HG03575 (cell line): ENCODE results near the gene MBP.
A peak's percentile ranks its signal among the peaks of the same experiment; 100 is the strongest.

Source experiments
- ATAC-seq: cut with Tn5 transposase; IDR thresholded peaks from one replicate; pipeline ENCODE4 v1.9.1; 2021; ENCODE audit not compliant: unreplicated experiment, insufficient number of reproducible peaks, low FRiP score; ENCODE audit errors: extremely low read depth

Gene MBP

DNA sequence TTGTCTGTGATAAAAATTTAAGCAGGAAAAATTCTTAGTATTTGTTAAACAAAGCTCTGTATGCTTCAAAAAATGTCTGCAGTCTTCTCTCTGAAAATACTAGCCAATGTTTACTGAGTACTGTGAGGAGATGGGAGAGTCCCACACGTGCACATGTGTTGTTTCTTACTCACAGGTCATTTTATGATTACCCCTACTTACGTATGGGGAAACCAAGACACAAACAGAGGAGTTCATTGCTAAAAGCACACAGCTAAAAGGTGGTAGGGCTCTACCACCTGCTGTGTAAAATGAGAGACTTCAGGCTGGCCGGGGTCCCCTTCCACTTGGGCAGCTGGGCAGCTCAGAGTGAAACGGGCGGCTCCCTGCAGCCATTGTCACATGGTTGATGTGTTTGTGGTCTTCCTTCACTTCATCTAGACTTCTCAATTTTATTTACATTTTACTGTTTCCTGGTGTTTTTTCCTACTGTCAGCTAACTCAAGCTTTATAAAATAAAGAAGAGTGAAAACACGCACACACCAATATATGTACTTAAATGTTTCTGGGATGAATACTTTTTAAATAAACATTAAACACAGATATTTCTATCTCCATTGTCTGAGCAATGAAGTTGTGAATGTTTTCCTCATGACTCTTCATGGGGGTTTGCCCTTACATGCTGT, 71.2 kb downstream of the MBP start:
- ATAC-seq = no peak

GRCh38 chr18:77060151-77060550, 72.4 kb downstream of the MBP start:
- no peak for ATAC-seq

- ATAC-seq = no peak
These were observed 73.2 kb downstream of the MBP start for GRCh38 chr18:77059294-77059916.

DNA sequence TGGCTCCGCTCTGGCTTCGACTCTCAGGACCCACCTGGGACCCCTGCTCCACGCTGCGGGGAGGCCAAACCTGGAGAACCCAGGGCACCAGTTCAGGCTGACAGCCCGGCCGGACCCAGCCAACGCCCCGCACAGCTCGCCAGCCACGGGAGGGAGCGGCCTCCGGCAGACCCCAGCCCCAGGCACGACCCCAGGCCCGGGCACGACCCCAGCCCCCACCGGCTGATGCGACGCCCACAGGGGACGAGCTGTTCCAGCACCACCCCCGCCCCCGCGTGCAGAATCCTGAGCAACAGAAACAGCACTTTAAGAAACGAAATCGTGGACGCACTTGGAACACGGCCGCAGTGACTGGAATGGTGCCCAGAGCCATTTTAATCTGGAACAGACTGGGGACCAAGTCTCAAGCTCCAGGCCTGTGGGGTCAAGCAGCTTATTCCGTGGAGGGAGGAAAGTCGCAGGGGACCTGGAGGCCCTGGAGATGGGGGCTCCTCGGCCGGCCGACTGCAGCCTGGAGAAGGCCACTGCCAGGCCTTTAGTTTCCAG, 74.2 kb downstream of the MBP start:
- ATAC-seq = no peak

GRCh38 chr18:77057006-77057395, 75.6 kb downstream of the MBP start:
- no peak for ATAC-seq

GRCh38 chr18:77056344-77057005, 76.1 kb downstream of the MBP start:
- no peak for ATAC-seq

- ATAC-seq = no peak
These were observed 76.9 kb downstream of the MBP start for GRCh38 chr18:77055429-77056300.

DNA sequence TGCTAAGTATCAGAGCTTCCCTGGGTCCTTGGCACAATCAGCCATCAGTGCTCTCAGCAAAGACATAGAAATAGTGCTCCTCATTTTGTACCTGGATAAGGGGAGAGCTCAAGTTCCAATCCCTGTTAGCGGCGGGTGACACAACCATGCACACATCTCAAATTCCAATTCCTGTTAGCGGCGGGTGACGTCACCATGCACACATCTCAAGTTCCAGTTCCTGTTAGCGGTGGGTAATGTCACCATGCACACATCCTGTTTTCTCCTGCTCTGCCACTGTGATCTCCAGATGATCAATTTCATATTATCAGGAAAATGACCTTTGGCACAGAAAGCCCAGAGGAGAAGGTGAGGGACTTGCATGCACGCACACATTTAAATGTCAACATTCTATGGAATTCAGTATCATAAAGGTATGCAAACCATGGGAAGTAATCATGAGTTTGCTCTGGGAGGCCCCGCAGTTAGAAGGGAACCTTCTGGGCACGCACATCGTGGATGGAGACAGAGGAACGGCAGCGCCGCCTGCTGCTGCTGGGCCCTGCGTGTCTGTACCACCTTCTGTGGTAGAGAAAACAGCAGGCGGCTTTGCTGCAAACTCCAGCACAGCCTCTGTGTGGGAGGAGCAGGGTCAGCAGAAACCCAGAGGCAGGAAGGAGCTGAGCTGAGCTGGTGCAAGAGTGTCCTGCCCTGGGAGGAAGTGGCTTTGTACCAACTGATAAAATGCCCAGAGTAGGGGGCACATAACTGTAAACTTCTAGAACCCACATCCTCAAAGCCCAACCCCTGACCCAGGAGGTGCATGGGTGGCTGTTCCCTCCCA, 77.8 kb downstream of the MBP start:
- ATAC-seq = peak; percentile 56

- ATAC-seq = no peak
These were observed 78.3 kb downstream of the MBP start for GRCh38 chr18:77054288-77054605.

GRCh38 chr18:77053616-77054287, 78.8 kb downstream of the MBP start:
- ATAC-seq = no peak

GRCh38 chr18:77052983-77053309, 79.6 kb downstream of the MBP start:
- ATAC-seq = no peak

GRCh38 chr18:77052297-77052982, 80.1 kb downstream of the MBP start:
- no peak for ATAC-seq

GRCh38 chr18:77051581-77052296, 80.8 kb downstream of the MBP start:
- ATAC-seq = no peak

GRCh38 chr18:77049938-77050337, 82.6 kb downstream of the MBP start:
- ATAC-seq = no peak

GRCh38 chr18:77047803-77048419, 84.7 kb downstream of the MBP start:
- no peak for ATAC-seq

DNA sequence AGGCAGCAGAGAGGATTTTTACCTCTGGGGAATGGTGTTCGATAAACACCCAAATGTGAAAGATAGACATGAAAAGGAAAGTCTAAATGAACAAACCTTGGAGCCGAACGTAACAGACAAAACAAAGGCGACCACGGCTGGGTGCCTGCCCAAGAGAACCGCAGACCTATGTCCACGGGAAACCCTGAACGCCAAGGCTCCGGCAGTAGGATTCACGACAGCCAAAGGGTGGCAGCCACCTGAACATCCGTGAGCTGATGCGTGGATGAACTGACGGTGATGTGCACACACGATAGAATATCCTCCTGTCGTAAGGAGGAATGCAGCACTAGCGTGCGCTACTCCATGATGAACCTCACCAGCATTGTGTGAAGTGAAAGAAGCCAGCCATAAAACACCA, 85.6 kb downstream of the MBP start:
- ATAC-seq = no peak

DNA sequence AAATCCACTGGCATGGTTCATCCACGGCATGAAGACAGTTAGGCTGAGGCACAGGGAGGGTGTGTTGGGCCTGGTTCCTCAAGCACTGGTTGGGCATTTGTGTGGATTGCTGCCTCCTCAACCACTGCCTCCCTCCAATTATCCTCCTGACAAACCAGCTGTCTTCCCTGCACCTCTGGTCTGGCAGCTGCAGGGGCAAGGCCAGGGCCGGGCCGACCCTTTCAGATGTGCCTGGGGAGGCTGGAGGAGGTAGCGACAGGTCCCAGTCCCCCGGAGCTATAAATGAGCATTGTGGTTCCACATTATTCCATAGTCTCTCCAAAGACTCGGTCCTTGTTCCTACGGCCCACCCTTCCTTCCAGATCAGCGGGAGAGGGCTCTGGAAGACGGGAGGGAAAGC, 86.2 kb downstream of the MBP start:
- ATAC-seq = no peak
